HG03159 (cell line): Measurements from ENCODE around the gene WWTR1.

ENCODE experiments used
- ATAC-seq: cut with Tn5 transposase; IDR thresholded peaks from one replicate; pipeline ENCODE4 v1.9.1; 2021; ENCODE audit warnings: mild to moderate bottlenecking, moderate library complexity; ENCODE audit not compliant: unreplicated experiment

The WWTR1 gene

GRCh38 chr3:149596134-149596770 is 61.6 kb downstream of the WWTR1 start:
- ATAC-seq = no peak

- no peak for ATAC-seq
Measured at GRCh38 chr3:149593418-149594160, 64.2 kb downstream of the WWTR1 start.

- ATAC-seq = no peak
Measured at GRCh38 chr3:149592758-149593240, 65.0 kb downstream of the WWTR1 start.

- ATAC-seq = no peak
Measured at GRCh38 chr3:149590691-149591441, 67.0 kb downstream of the WWTR1 start.

GRCh38 chr3:149589332-149589731 is 68.5 kb downstream of the WWTR1 start:
- ATAC-seq = no peak

GRCh38 chr3:149588909-149589308 is 68.9 kb downstream of the WWTR1 start:
- ATAC-seq = no peak

GRCh38 chr3:149587383-149587782 is 70.4 kb downstream of the WWTR1 start:
- no peak for ATAC-seq

GRCh38 chr3:149586871-149587270 is 71.0 kb downstream of the WWTR1 start:
- ATAC-seq = no peak

GRCh38 chr3:149585401-149585726 is 72.5 kb downstream of the WWTR1 start:
- peak; percentile 90 for ATAC-seq

GRCh38 chr3:149583921-149584635 is 73.7 kb downstream of the WWTR1 start:
- ATAC-seq = no peak

GRCh38 chr3:149582395-149582794 is 75.4 kb downstream of the WWTR1 start:
- ATAC-seq = no peak

- ATAC-seq = no peak
Measured at GRCh38 chr3:149581681-149582370, 76.0 kb downstream of the WWTR1 start.

- no peak for ATAC-seq
Measured at GRCh38 chr3:149581248-149581647, 76.6 kb downstream of the WWTR1 start.

- ATAC-seq = peak; percentile 59
Measured at GRCh38 chr3:149579838-149580542, 77.8 kb downstream of the WWTR1 start.

- ATAC-seq = no peak
Measured at GRCh38 chr3:149579161-149579560, 78.7 kb downstream of the WWTR1 start.

GRCh38 chr3:149577801-149578200 is 80.0 kb downstream of the WWTR1 start:
- ATAC-seq = no peak

- peak; percentile 45 for ATAC-seq
Measured at GRCh38 chr3:149575961-149576564, 81.8 kb downstream of the WWTR1 start.

GRCh38 chr3:149575213-149575960 is 82.4 kb downstream of the WWTR1 start:
- no peak for ATAC-seq
